PC-3 (cell line): ENCODE measurements around the gene PSORS1C1. TPM values are rescaled to one million over a fixed set of nuclear protein-coding genes. Genes with fewer than 3 reads are reported as not detected.

Experiments
- ATAC-seq: fragments of 200-7000 bp; cut with Tn5 transposase; 2 replicates; pipeline ENCODE4 v1.9.1; 2020; ENCODE audit warnings: mild to moderate bottlenecking, moderate library complexity
- BruUV-seq: library from RNA; stranded (reverse); fragments of 400-500 nt; replicated peaks from 2 replicates; lab custom pipeline; 2021; lab: Mats Ljungman, UMichigan
- CTCF ChIA-PET: fragments of 300-600 bp; sonication (Branson Sonifier 250); formaldehyde crosslinking; loops from one replicate; lab custom pipeline; 2022; ENCODE audit warnings: antibody characterized with exemption; lab: Charles Lee
- POLR2A ChIA-PET: fragments of 300-600 bp; sonication (Branson Sonifier 250); formaldehyde crosslinking; loops from one replicate; lab custom pipeline; 2022; ENCODE audit warnings: antibody characterized with exemption; ENCODE audit not compliant: unreplicated experiment; lab: Charles Lee
- DNase-seq: peaks from one replicate; pipeline ENCODE4 v3.0.0-alpha.2; 2015
- H2AFZ ChIP-seq: fragments of 300-600 bp; sonication (generic); 2 replicates; pipeline ENCODE4 v1.6.0; 2016; ENCODE audit warnings: antibody characterized with exemption, low read length
- H3F3A ChIP-seq: fragments of 300-600 bp; sonication (generic); one replicate; pipeline ENCODE4 v1.6.0; 2017; ENCODE audit warnings: antibody characterized with exemption, low read length, control low read depth, mild to moderate bottlenecking; ENCODE audit not compliant: unreplicated experiment
- H3K27ac ChIP-seq: fragments of 300-600 bp; sonication (generic); 2 replicates; pipeline ENCODE4 v1.5.1; 2016; ENCODE audit warnings: mild to moderate bottlenecking, low read length
- H3K27me3 ChIP-seq: fragments of 300-600 bp; sonication (generic); 2 replicates; pipeline ENCODE4 v1.6.1; 2016; ENCODE audit warnings: low read length, mixed read lengths
- H3K36me3 ChIP-seq: fragments of 300-600 bp; sonication (generic); 2 replicates; pipeline ENCODE4 v1.6.1; 2016; ENCODE audit warnings: low read depth, mixed run types, low read length, mixed read lengths
- H3K4me1 ChIP-seq: fragments of 300-600 bp; sonication (generic); 2 replicates; pipeline ENCODE4 v1.5.1; 2016; ENCODE audit warnings: low read length; ENCODE audit not compliant: insufficient read depth
- H3K4me2 ChIP-seq: fragments of 300-600 bp; sonication (generic); 2 replicates; pipeline ENCODE4 v1.6.0; 2016; ENCODE audit warnings: low read length
- H3K4me3 ChIP-seq: fragments of 300-600 bp; sonication (generic); 2 replicates; pipeline ENCODE4 v1.5.1; 2016; ENCODE audit warnings: mild to moderate bottlenecking, low read length, mixed read lengths
- H3K79me2 ChIP-seq: fragments of 300-600 bp; sonication (generic); 2 replicates; pipeline ENCODE4 v1.6.1; 2017; ENCODE audit warnings: low read length, mixed read lengths
- H3K9ac ChIP-seq: fragments of 300-600 bp; sonication (generic); 2 replicates; pipeline ENCODE4 v1.6.0; 2016; ENCODE audit warnings: mild to moderate bottlenecking, low read length
- H3K9me2 ChIP-seq: fragments of 300-600 bp; sonication (generic); replicated peaks from 2 replicates; pipeline ENCODE4 v1.6.1; 2016; ENCODE audit warnings: mixed run types, low read length, mixed read lengths
- H3K9me3 ChIP-seq: fragments of 300-600 bp; sonication (generic); 2 replicates; pipeline ENCODE4 v1.6.1; 2016; ENCODE audit warnings: low read length, mixed read lengths
- H4K20me1 ChIP-seq: fragments of 300-600 bp; sonication (generic); 2 replicates; pipeline ENCODE4 v1.6.1; 2016; ENCODE audit warnings: low read length, mixed read lengths
- CTCF ChIP-seq: fragments of 300-600 bp; sonication (generic); conservative IDR thresholded peaks from 2 replicates; pipeline ENCODE4 v1.5.1; 2017; ENCODE audit warnings: antibody characterized with exemption, low read depth, mild to moderate bottlenecking, low read length
- EZH2 ChIP-seq: fragments of 300-600 bp; sonication (generic); IDR thresholded peaks from one replicate; pipeline ENCODE4 v1.6.1; 2017; ENCODE audit warnings: antibody characterized with exemption, mild to moderate bottlenecking, low read length; ENCODE audit not compliant: unreplicated experiment
- EZH2phosphoT487 ChIP-seq: fragments of 300-600 bp; sonication (generic); IDR thresholded peaks from 2 replicates; pipeline ENCODE4 v1.6.1; 2018; ENCODE audit warnings: mild to moderate bottlenecking, antibody characterized with exemption, low read length, borderline replicate concordance
- intact Hi-C: fragments of 100-400 bp; cut with micrococcal nuclease; formaldehyde crosslinking; loops from 2 replicates; pipeline ENCODE4 v1.9.0; 2023
- total RNA-seq: library from RNA; depleted of rRNA; stranded (reverse); fragments of >200 nt; gene quantifications from 2 replicates; pipeline ENCODE4 v1.2.3, GENCODE V29; 2014

Gene PSORS1C1
- total RNA-seq, 1 experiment from 2014 or later = 2.0 TPM

DNA sequence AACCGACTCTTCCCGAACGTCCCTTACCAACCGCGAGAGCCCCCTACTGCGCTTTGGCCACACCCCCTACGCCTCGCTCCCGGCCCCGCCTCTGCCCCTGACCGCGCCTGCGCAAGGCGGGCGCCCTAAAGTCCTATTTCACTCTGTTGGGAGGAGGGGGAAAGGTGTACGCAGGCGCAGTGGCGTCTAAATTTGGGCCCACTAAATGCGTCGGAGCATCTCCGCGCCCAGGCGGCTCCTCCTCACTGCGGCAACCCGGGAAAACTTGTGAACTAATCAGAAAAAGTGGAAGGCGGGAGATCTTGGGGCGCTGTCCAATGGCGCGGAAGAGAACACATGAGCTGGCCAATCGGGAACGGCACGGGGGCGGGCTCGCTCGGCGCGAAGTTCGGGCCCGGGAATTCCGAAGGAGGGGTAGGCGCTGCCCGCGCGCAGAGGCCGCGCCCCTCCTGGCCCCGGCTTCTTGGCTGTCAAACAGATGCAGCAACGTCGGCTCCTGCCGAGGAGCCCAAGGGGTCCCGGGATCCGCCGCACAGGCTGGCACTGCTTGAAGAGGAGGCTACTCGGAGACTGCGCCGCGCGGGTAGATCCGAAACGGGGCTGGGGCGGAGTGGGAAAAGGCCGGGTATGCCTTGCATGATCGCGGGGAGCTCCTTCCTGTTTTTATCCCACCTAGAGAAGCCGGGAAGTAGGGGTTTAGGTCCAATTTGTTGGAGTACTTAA, 43.7 kb downstream of the PSORS1C1 start, which contains the start of gene TCF19:
TCF19 (plus strand) TSS at position 450 of the 723 bp plus-strand sequence. CDS start 881 bp downstream, outside the sequence.
- peak within 1 kb of the TSS; percentile 88 for H3K4me3 ChIP-seq
- no peaks in the 10 kb centered on the region for H3F3A ChIP-seq
- H3K27ac ChIP-seq = peak within 1 kb of the TSS; percentile 4; the same call in 1 of the 2 replicates
- peak within 1 kb of the TSS; percentile 89 for H3K9ac ChIP-seq
- H3K4me2 ChIP-seq = peak within 1 kb of the TSS; percentile 95
- ChIA-PET POLR2A (interaction anchor here (0.6 to 1.0 kb wide), 3 partner anchors 19 to 38 kb away, joined by 3 to 5 read pairs (median 4); no protein-coding TSS in a partner anchor), CTCF (interaction anchor here (0.8 kb wide), 2 partner anchors 45 to 284 kb away, joined by 3 to 9 read pairs; no protein-coding TSS in a partner anchor)
- H3K36me3 ChIP-seq = peaks cover 18% of the 10 kb centered on the region; the same call in 1 of the 2 replicates
- peak; percentile 88 for ATAC-seq
- BruUV-seq = no TSS peak
- no peaks in the 10 kb centered on the region for H3K9me2 ChIP-seq
- no peaks in the 10 kb centered on the region for H4K20me1 ChIP-seq
- TF ChIP-seq EZH2phosphoT487 = no peak
- TF ChIP-seq EZH2 = no peak
- TF ChIP-seq CTCF = no peak
- H3K4me1 ChIP-seq = peaks cover 17% of the 10 kb centered on the region
- DNase-seq = peak; percentile 99
- no peaks in the 10 kb centered on the region for H3K27me3 ChIP-seq
- peaks cover 37% of the 10 kb centered on the region for H3K79me2 ChIP-seq
- peak within 1 kb of the TSS; percentile 94 for H2AFZ ChIP-seq
- H3K9me3 ChIP-seq = no peaks in the 10 kb centered on the region
- intact Hi-C loops = loop anchor here (2.0 kb wide), 1 partner anchor 34 kb away; no protein-coding TSS in a partner anchor

GRCh38 chr6:31158863-31159855, 44.6 kb downstream of the PSORS1C1 start:
- Histone ChIP-seq H4K20me1 (no peaks in the 10 kb centered on the region), H3K9me3 (no peaks in the 10 kb centered on the region), H3K27me3 (no peaks in the 10 kb centered on the region), H3K9me2 (no peaks in the 10 kb centered on the region), H3K4me3 (peak overlapping the region; percentile 88), H3K9ac (peak overlapping the region; percentile 89), H3K4me2 (peak overlapping the region; percentile 95), H3K79me2 (peaks cover 37% of the 10 kb centered on the region), H3K4me1 (peaks cover 17% of the 10 kb centered on the region), H3K36me3 (peaks cover 18% of the 10 kb centered on the region; the same call in 1 of the 2 replicates), H2AFZ (peak overlapping the region; percentile 94), H3K27ac (peak overlapping the region; percentile 4; the same call in 1 of the 2 replicates), H3F3A (no peaks in the 10 kb centered on the region)
- TF ChIP-seq EZH2 (no peak), EZH2phosphoT487 (no peak), CTCF (no peak)
- CTCF ChIA-PET = interaction anchor here (0.6 to 0.8 kb wide), 3 partner anchors 44 to 283 kb away, joined by 3 to 9 read pairs (median 5); no protein-coding TSS in a partner anchor
- ATAC-seq (peak; percentile 20), DNase-seq (peak; percentile 46)
- BruUV-seq = TSS peak; percentile 36
- POLR2A ChIA-PET = interaction anchor here (0.6 to 1.0 kb wide), 2 partner anchors 20 to 35 kb away, joined by 3 to 4 read pairs; no protein-coding TSS in a partner anchor
- intact Hi-C loops = loop anchor here (2.0 kb wide), 1 partner anchor 34 kb away; no protein-coding TSS in a partner anchor
